Activated CD8-positive, alpha-beta T cell treated with anti-CD3 and anti-CD28 coated beads, Interleukin-2, amount 10 ng/mL, durations not matched to agents 7 days and 5 days (primary cell): ENCODE results near the gene LPIN1. TPM values are rescaled to one million over a fixed set of nuclear protein-coding genes. Genes with fewer than 3 reads are reported as not detected.
"Not testable (repeated sequence)": the region's sequence is repeated elsewhere in the genome, so short reads cannot be mapped to it uniquely, and the experiment has no call there.

Source experiments
- ATAC-seq: fragments of 150-1000 bp; cut with Tn5 transposase; one replicate; pipeline ENCODE4 v1.10.0; 2021; ENCODE audit warnings: moderate library complexity
- CTCF ChIA-PET: fragments of 350-600 bp; sonication (Branson Sonifier 250); formaldehyde crosslinking; loops from one replicate; lab custom pipeline; 2021; ENCODE audit warnings: antibody characterized with exemption; lab: Charles Lee
- POLR2A ChIA-PET: fragments of 350-600 bp; sonication (Branson Sonifier 250); formaldehyde crosslinking; loops from one replicate; lab custom pipeline; 2021; ENCODE audit warnings: antibody characterized with exemption; lab: Charles Lee
- DNase-seq: peaks from one replicate; pipeline ENCODE4 v3.0.0-alpha.2; 2020
- H3K27ac Mint-ChIP-seq: one replicate; pipeline ENCODE4 v1.8.0; 2021; ENCODE audit warnings: mild to moderate bottlenecking, mixed read lengths
- H3K27me3 Mint-ChIP-seq: one replicate; pipeline ENCODE4 v1.8.0; 2021; ENCODE audit warnings: low read depth, mixed read lengths
- H3K36me3 Mint-ChIP-seq: one replicate; pipeline ENCODE4 v1.8.0; 2021; ENCODE audit warnings: low read depth, mixed read lengths
- H3K4me1 Mint-ChIP-seq: one replicate; pipeline ENCODE4 v1.8.0; 2021; ENCODE audit warnings: low read depth, mixed read lengths
- H3K4me3 Mint-ChIP-seq: one replicate; pipeline ENCODE4 v1.8.0; 2021; ENCODE audit warnings: mild to moderate bottlenecking, mixed read lengths
- H3K9me3 Mint-ChIP-seq: one replicate; pipeline ENCODE4 v1.8.0; 2022; ENCODE audit warnings: mixed read lengths; ENCODE audit not compliant: insufficient read depth
- total RNA-seq, 2 experiments: library from RNA; stranded (reverse); gene quantifications; one replicate each; pipeline ENCODE4 v1.2.3, GENCODE V29; 2021

LPIN1 gene
- total RNA-seq, 2 experiments from 2014 or later: 46.8 to 54.7 TPM

DNA sequence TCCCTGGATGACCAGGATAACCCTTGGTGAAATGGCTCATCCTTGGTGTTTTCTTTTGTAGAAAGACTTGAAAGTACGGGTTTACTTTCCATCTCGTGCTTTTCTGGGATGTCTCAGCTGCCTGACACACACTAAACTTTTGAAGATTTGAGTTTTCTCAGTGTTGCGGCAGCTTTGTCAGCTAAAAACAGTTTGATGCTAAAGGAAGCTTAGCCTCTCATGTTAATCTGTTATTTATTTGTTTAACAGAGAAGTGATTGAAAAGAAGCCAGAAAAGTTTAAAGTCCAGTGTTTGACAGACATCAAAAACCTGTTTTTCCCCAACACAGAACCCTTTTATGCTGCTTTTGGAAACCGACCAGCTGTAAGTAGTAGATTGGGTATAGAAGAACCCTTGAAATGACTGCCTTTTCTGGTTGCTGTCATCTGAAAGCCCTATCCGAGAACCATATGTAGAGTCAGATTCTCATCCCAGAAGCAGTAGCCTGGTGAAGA, 72.8 kb downstream of the LPIN1 start:
- H3K27me3 Mint-ChIP-seq: no peaks in the 10 kb centered on the region
- CTCF ChIA-PET: interaction anchor here (1.3 kb wide), 1 partner anchor 10 kb away, joined by 4 read pairs; no protein-coding TSS in a partner anchor
- H3K4me3 Mint-ChIP-seq: no peak overlapping the region
- DNase-seq: no peak
- H3K27ac Mint-ChIP-seq: no peak overlapping the region
- no peak for ATAC-seq
- H3K9me3 Mint-ChIP-seq: no peaks in the 10 kb centered on the region
- POLR2A ChIA-PET: no interaction called here
- H3K4me1 Mint-ChIP-seq: no peaks in the 10 kb centered on the region
- H3K36me3 Mint-ChIP-seq: peaks cover 64% of the 10 kb centered on the region

GRCh38 chr2:11820650-11821049, 74.2 kb downstream of the LPIN1 start:
- no peaks in the 10 kb centered on the region for H3K27me3 Mint-ChIP-seq
- no peak for ATAC-seq
- H3K4me3 Mint-ChIP-seq: no peak overlapping the region
- ChIA-PET POLR2A (no interaction called here), CTCF (no interaction called here)
- H3K27ac Mint-ChIP-seq: no peak overlapping the region
- no peaks in the 10 kb centered on the region for H3K4me1 Mint-ChIP-seq
- H3K36me3 Mint-ChIP-seq: peaks cover 64% of the 10 kb centered on the region
- DNase-seq: no peak
- no peaks in the 10 kb centered on the region for H3K9me3 Mint-ChIP-seq

DNA sequence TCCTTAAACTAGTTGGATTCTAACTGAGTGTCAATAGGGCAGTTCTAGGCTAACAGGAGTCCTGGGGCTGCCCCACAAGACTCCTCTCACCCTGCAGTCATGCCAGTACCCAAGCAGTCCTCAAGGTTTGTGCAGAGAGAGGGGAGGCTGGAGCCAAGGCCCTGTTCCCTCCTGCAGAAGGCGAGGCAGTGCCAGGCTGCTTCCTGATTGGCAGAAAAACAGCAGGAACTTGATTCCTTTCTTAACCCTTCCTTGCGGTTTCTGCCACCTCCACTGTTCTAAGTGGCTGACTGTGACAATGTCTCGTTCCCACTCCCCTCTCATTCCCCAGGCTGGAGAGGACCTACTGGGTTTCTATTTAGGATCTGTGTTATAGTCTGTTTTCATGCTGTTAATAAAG, 75.3 kb downstream of the LPIN1 start:
- no peaks in the 10 kb centered on the region for H3K4me1 Mint-ChIP-seq
- no peaks in the 10 kb centered on the region for H3K27me3 Mint-ChIP-seq
- DNase-seq (no peak), ATAC-seq (no peak)
- no peaks in the 10 kb centered on the region for H3K9me3 Mint-ChIP-seq
- CTCF ChIA-PET: no interaction called here
- POLR2A ChIA-PET: no interaction called here
- H3K4me3 Mint-ChIP-seq: no peak overlapping the region
- no peak overlapping the region for H3K27ac Mint-ChIP-seq
- H3K36me3 Mint-ChIP-seq: peaks cover 60% of the 10 kb centered on the region

- POLR2A ChIA-PET, H3K27ac Mint-ChIP-seq, ATAC-seq, H3K27me3 Mint-ChIP-seq, H3K9me3 Mint-ChIP-seq, H3K4me3 Mint-ChIP-seq, H3K4me1 Mint-ChIP-seq, DNase-seq: not testable (repeated sequence)
- peaks cover 59% of the 10 kb centered on the region for H3K36me3 Mint-ChIP-seq
- CTCF ChIA-PET: interaction anchor here (0.5 kb wide), 1 partner anchor 849 kb away, joined by 4 read pairs; no protein-coding TSS in a partner anchor
Measured at GRCh38 chr2:11822359-11822745, 75.9 kb downstream of the LPIN1 start.

DNA sequence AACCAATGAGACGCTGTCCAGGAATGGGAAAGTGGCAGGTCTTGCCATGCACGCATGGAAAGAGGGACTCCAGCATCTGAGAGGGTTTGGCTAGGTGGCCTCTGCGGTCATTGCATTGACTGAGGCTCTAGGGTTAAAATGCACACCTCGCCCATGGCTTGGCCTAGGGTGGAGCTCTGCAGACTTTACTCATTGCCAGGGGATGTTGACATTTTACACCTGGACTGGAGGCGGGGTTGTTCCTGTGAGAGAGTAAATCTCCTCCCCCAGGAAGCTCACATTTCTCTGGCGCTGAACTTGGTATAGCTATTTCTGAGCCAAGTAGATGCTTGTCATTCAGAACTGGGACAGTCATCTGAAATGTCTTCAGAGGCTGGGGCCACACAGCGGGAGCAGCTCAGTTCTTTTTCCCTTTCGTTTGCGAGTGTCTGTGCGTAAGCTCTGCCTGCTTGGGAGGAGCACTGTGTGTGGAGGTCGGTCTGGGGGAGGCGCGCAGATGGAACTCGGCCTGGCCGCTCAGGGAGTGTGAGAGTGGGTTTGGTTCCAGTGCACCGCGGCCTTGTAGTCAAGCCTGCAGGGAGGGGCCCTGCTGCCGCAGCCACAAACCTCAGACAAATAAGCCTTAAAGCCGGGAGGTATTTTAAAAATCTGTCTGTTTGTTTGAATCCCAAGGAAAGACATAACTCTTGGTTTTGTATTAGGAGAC, 76.5 kb downstream of the LPIN1 start:
- Mint-ChIP-seq H3K27me3 (no peaks in the 10 kb centered on the region), H3K4me3 (no peak overlapping the region), H3K9me3 (no peaks in the 10 kb centered on the region), H3K36me3 (peaks cover 61% of the 10 kb centered on the region), H3K27ac (no peak overlapping the region), H3K4me1 (peaks cover 8% of the 10 kb centered on the region)
- POLR2A ChIA-PET: no interaction called here
- CTCF ChIA-PET: interaction anchor here (0.5 kb wide), 1 partner anchor 849 kb away, joined by 4 read pairs; no protein-coding TSS in a partner anchor
- no peak for DNase-seq
- no peak for ATAC-seq

DNA sequence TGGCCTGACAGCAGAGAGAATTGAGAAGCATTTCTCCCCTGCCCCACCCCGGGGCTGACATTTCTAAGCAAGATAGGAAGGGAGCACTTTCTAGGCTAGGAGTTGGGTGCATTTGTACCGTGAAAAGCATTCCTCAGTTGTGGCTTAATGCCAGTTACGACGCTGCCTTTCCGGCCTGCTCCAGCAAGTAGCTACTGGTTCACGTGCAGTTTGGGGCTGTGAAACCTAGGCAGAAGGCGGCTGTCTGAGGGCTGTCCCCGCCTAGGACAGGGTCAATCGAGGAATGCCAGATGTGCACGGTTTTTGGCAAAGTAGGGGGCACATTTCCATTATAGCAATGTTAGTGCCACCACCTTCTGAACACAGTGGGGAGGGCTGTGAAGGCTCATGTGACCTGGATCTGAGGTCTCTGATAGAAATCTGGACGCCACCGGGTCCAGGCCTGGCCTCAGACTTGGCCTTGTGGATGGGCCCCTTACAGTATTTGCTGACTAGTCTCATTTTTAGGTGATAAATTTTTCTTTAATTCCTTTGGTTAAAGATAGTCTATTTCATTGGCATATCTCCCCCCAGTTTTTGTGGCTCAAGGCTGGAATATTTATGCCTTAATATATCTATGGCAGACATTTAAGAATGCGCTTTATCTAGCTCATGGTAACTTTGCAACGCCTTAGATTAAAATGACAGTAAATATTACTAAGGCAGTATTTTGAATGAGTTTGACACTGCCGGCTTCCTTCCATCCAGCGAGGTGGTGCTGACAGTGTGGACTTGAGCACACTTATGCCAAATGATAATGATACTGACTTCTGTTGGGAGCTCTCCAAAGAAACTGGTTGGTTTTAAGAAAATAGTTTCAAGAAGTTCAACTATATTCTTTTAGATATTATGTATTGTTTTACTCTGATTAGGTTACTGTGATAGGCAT, 78.7 kb downstream of the LPIN1 start:
- peaks cover 48% of the 10 kb centered on the region for H3K36me3 Mint-ChIP-seq
- POLR2A ChIA-PET: no interaction called here

DNA sequence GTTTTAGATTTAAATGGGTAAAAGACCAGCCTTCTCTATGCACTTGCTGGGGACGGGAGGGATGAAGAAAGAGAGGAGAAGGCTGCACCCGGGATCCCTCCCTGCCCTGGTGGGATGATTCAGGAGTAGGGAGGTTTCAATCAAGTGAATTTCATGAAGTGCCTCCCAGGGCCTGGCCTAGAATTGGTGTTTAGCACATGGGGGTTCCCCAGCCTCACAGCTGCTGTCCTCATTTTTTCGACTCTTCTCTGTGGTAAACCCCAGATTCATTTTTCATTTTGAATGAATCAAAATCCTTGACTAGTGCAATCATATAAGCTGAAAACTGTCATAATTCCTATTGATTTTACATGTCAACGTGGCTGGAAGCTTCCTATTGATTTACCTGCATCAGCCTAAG, 81.1 kb downstream of the LPIN1 start:
- no peaks in the 10 kb centered on the region for H3K27me3 Mint-ChIP-seq
- no peak overlapping the region for H3K4me3 Mint-ChIP-seq
- H3K27ac Mint-ChIP-seq: no peak overlapping the region
- ATAC-seq (no peak), DNase-seq (no peak)
- no peaks in the 10 kb centered on the region for H3K9me3 Mint-ChIP-seq
- peaks cover 38% of the 10 kb centered on the region for H3K36me3 Mint-ChIP-seq
- ChIA-PET POLR2A (no interaction called here), CTCF (interaction anchor here (1.2 to 4.2 kb wide), 4 partner anchors 11 to 1179 kb away, joined by 3 to 32 read pairs (median 4); partner anchors contain the start of gene TRIB2)
- peaks cover 49% of the 10 kb centered on the region for H3K4me1 Mint-ChIP-seq

More for the DNA sequence above, 78.7 kb downstream of the LPIN1 start:
- Mint-ChIP-seq H3K4me1 (peaks cover 26% of the 10 kb centered on the region), H3K27me3 (no peaks in the 10 kb centered on the region), H3K9me3 (no peaks in the 10 kb centered on the region), H3K4me3 (no peak overlapping the region), H3K27ac (no peak overlapping the region)
- no peak for ATAC-seq
- CTCF ChIA-PET: interaction anchor here (1.4 kb wide), 1 partner anchor 1182 kb away, joined by 5 read pairs; no protein-coding TSS in a partner anchor
- DNase-seq: no peak

DNA sequence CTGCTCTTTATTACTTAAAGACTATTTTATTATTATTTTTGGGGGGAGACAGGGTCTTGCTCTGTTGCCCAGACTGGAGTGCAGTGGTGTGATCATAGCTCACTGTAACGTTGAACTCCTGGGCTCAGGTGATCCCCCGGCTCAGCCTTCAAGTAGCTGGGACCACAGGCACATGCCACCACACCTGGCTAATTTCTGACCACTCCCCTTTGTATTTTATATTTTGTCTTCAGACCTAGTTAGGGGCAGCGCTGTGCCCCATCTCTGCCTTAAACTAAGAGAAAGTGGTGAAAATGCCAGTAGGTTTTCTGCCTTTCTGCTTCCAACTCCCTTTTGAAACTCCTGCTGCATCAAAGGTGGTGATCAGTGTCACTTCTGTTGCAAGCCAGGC, 82.5 kb downstream of the LPIN1 start:
- DNase-seq: no peak
- peaks cover 1% of the 10 kb centered on the region for H3K27me3 Mint-ChIP-seq
- no peak for ATAC-seq
- H3K4me3 Mint-ChIP-seq: no peak overlapping the region
- H3K27ac Mint-ChIP-seq: peak overlapping the region; percentile 91
- ChIA-PET POLR2A (interaction anchor here (0.6 kb wide), 1 partner anchor 23 kb away, joined by 4 read pairs; no protein-coding TSS in a partner anchor), CTCF (interaction anchor here (1.0 to 4.2 kb wide), 11 partner anchors 9 to 1024 kb away, joined by 3 to 32 read pairs (median 4); partner anchors contain the start of gene TRIB2)
- H3K9me3 Mint-ChIP-seq: peaks cover 1% of the 10 kb centered on the region
- H3K4me1 Mint-ChIP-seq: peaks cover 61% of the 10 kb centered on the region
- peaks cover 35% of the 10 kb centered on the region for H3K36me3 Mint-ChIP-seq

- DNase-seq: peak; percentile 83
- Mint-ChIP-seq H3K4me1 (peaks cover 65% of the 10 kb centered on the region), H3K4me3 (peak overlapping the region; percentile 69), H3K27ac (peak overlapping the region; percentile 91), H3K9me3 (peaks cover 7% of the 10 kb centered on the region), H3K36me3 (peaks cover 37% of the 10 kb centered on the region), H3K27me3 (peaks cover 7% of the 10 kb centered on the region)
- ATAC-seq: peak; percentile 51
- ChIA-PET POLR2A (interaction anchor here (0.6 kb wide), 1 partner anchor 23 kb away, joined by 4 read pairs; no protein-coding TSS in a partner anchor), CTCF (interaction anchor here (0.6 to 4.2 kb wide), 17 partner anchors 10 to 1024 kb away, joined by 3 to 32 read pairs (median 3); partner anchors contain the start of gene TRIB2)
Measured at GRCh38 chr2:11829324-11829946, 83.0 kb downstream of the LPIN1 start.

GRCh38 chr2:11829947-11830707, 83.7 kb downstream of the LPIN1 start:
- H3K27me3 Mint-ChIP-seq: peaks cover 13% of the 10 kb centered on the region

More at GRCh38 chr2:11829947-11830707, 83.7 kb downstream of the LPIN1 start:
- Mint-ChIP-seq H3K36me3 (peaks cover 33% of the 10 kb centered on the region), H3K4me1 (peaks cover 65% of the 10 kb centered on the region), H3K27ac (peak overlapping the region; percentile 91), H3K9me3 (peaks cover 10% of the 10 kb centered on the region), H3K4me3 (peak overlapping the region; percentile 69)
- peak; percentile 82 for ATAC-seq
- ChIA-PET CTCF (interaction anchor here (0.6 to 4.2 kb wide), 15 partner anchors 33 to 1177 kb away, joined by 3 to 32 read pairs (median 3); partner anchors contain the start of gene TRIB2), POLR2A (no interaction called here)
- peak; percentile 72 for DNase-seq
